Gastroesophageal sphincter (tissue), 3 donors: Measurements from ENCODE around the gene NT5C3A.
"Not testable (repeated sequence)": the region's sequence is repeated elsewhere in the genome, so short reads cannot be mapped to it uniquely, and the experiment has no call there.

Experiments used
- EP300 ChIP-seq: sonication (generic); formaldehyde crosslinking; IDR thresholded peaks from one replicate; pipeline ENCODE4 v1.6.1; 2017; ENCODE audit warnings: antibody characterized with exemption, mild to moderate bottlenecking
- POLR2A ChIP-seq, 2 donors: fragments of 450-650 bp; IDR thresholded peaks; one replicate each; pipeline ENCODE4 v1.6.1; 2017; ENCODE audit warnings: antibody characterized with exemption in 2 of 2, mild to moderate bottlenecking in 2 of 2, moderate library complexity in 1 of 2
- POLR2AphosphoS5 ChIP-seq: sonication (generic); formaldehyde crosslinking; IDR thresholded peaks from one replicate; pipeline ENCODE4 v1.6.1; 2017; ENCODE audit warnings: antibody characterized with exemption
- TF ChIP-seq, protein P1 (sequence below), 4 experiments: fragments of 200-600 bp in 2 of 4; fragments of 450-650 bp in 2 of 4; sonication (generic) in 1 of 4; IDR thresholded peaks; one replicate each; pipeline ENCODE4 v1.5.1; 2017 to 2019; ENCODE audit warnings: antibody characterized with exemption in 4 of 4, mild to moderate bottlenecking in 2 of 4, moderate library complexity in 2 of 4

DNA sequence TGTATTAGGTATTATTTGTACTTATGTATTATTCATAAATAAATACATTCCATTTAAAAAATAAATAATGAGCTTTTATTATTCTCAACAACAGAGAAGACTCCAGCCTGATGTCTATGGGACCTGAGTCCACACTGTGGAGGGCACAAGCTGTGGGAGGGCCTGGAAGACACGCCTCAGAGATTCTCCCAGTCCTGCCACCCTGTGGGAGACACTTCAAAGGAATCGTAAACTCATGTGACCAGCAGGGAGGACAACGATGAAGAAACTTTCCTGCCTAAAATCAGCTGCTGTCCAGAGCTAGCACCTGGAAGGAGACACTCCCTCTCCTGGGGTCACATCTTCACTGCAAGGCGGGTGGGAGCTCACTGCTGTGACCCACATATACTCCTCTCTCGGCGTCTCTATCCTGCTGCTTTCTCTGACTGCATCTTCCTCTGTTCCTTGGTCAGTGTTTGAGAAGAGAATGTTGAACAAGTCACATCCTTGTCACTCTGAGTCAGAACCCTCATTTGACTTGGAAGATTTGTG lies 32.2 kb upstream of the NT5C3A start:
- TF ChIP-seq POLR2A (IDR thresholded peaks at IDR 0.05); POLR2AphosphoS5; EP300: not testable (repeated sequence)
- TF ChIP-seq, protein P1, sequence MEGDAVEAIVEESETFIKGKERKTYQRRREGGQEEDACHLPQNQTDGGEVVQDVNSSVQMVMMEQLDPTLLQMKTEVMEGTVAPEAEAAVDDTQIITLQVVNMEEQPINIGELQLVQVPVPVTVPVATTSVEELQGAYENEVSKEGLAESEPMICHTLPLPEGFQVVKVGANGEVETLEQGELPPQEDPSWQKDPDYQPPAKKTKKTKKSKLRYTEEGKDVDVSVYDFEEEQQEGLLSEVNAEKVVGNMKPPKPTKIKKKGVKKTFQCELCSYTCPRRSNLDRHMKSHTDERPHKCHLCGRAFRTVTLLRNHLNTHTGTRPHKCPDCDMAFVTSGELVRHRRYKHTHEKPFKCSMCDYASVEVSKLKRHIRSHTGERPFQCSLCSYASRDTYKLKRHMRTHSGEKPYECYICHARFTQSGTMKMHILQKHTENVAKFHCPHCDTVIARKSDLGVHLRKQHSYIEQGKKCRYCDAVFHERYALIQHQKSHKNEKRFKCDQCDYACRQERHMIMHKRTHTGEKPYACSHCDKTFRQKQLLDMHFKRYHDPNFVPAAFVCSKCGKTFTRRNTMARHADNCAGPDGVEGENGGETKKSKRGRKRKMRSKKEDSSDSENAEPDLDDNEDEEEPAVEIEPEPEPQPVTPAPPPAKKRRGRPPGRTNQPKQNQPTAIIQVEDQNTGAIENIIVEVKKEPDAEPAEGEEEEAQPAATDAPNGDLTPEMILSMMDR (IDR thresholded peaks at IDR 0.05) = not testable (repeated sequence)
